Activated T-helper 9 cell treated with anti-CD3 and anti-CD28 coated beads, Interleukin-2, amount 50 U/mL, for 16 hours (primary cell): ENCODE data around the gene PMEL.
"Not testable (repeated sequence)": the region's sequence is repeated elsewhere in the genome, so short reads cannot be mapped to it uniquely, and the experiment has no call there.

ENCODE experiments used
- DNase-seq: peaks from one replicate; pipeline ENCODE4 v3.0.0-alpha.2; 2020; ENCODE audit warnings: low read depth

The PMEL gene

GRCh38 chr12:55965941-55966407 lies at the start of gene PMEL:
PMEL (minus strand) TSS chr12:55966042; CDS start chr12:55966011, 31 bp downstream.
- DNase-seq: no peak

- no peak for DNase-seq
Measured at GRCh38 chr12:56014205-56014604, 48.4 kb upstream of the PMEL start.

GRCh38 chr12:56013482-56013881 lies 47.6 kb upstream of the PMEL start:
- DNase-seq: no peak

GRCh38 chr12:56011509-56012090 lies 45.8 kb upstream of the PMEL start:
- no peak for DNase-seq

GRCh38 chr12:56010111-56010570 lies 44.3 kb upstream of the PMEL start:
- DNase-seq: no peak

- DNase-seq: peak; percentile 62
Measured at GRCh38 chr12:56007564-56008559, 42.0 kb upstream of the PMEL start.

GRCh38 chr12:56004211-56004610 lies 38.4 kb upstream of the PMEL start:
- no peak for DNase-seq

GRCh38 chr12:56003376-56003775 lies 37.5 kb upstream of the PMEL start:
- DNase-seq: not testable (repeated sequence)

- DNase-seq: no peak
Measured at GRCh38 chr12:56001487-56002100, 35.8 kb upstream of the PMEL start.

- DNase-seq: not testable (repeated sequence)
Measured at GRCh38 chr12:55999999-56000540, 34.2 kb upstream of the PMEL start.

- DNase-seq: not testable (repeated sequence)
Measured at GRCh38 chr12:55999522-55999921, 33.7 kb upstream of the PMEL start.

- DNase-seq: no peak
Measured at GRCh38 chr12:55997535-55997859, 31.7 kb upstream of the PMEL start.

- DNase-seq: no peak
Measured at GRCh38 chr12:55996715-55997534, 31.1 kb upstream of the PMEL start, which contains the start of gene SUOX. SUOX (plus strand) TSS chr12:55997276; CDS start chr12:56002222, 4,946 bp downstream.

- DNase-seq: peak; percentile 44
Measured at GRCh38 chr12:55996201-55996714, 30.4 kb upstream of the PMEL start.

- no peak for DNase-seq
Measured at GRCh38 chr12:55995366-55995765, 29.5 kb upstream of the PMEL start.

- no peak for DNase-seq
Measured at GRCh38 chr12:55993230-55993853, 27.5 kb upstream of the PMEL start.

- no peak for DNase-seq
Measured at GRCh38 chr12:55991110-55991509, 25.3 kb upstream of the PMEL start.

GRCh38 chr12:55985976-55986375 lies 20.1 kb upstream of the PMEL start:
- DNase-seq: not testable (repeated sequence)

GRCh38 chr12:55985341-55985740 lies 19.5 kb upstream of the PMEL start:
- no peak for DNase-seq

GRCh38 chr12:55984861-55985260 lies 19.0 kb upstream of the PMEL start:
- no peak for DNase-seq
